Liver (tissue), 9 donors: ENCODE data around the gene TMEM186. TPM values are rescaled to one million over a fixed set of nuclear protein-coding genes. Genes with fewer than 3 reads are reported as not detected.

Source experiments
- DNase-seq: peaks from one replicate; pipeline ENCODE4 v3.0.0-alpha.2; 2017; ENCODE audit warnings: low spot score
- H3K27ac ChIP-seq, 2 donors: one replicate each; pipeline ENCODE4 v1.7.0; 2013; ENCODE audit warnings: inconsistent platforms in 2 of 2, low read length in 2 of 2, control low read depth in 1 of 2, low read depth in 1 of 2, mild to moderate bottlenecking in 1 of 2
- H3K27me3 ChIP-seq, 4 donors: one replicate each; pipeline versions ENCODE4 v1.6.1 to v1.7.0; 2013; ENCODE audit warnings: low read length in 3 of 4, inconsistent platforms in 1 of 4, mild to moderate bottlenecking in 1 of 4, moderate library complexity in 1 of 4; ENCODE audit not compliant: control insufficient read depth in 4 of 4, insufficient read depth in 4 of 4
- H3K36me3 ChIP-seq, 4 donors: one replicate each; pipeline versions ENCODE4 v1.6.1 to v1.7.0; 2013; ENCODE audit warnings: low read length in 3 of 4, mild to moderate bottlenecking in 3 of 4, low read depth in 1 of 4, moderate library complexity in 1 of 4; ENCODE audit not compliant: control insufficient read depth in 4 of 4, insufficient read depth in 3 of 4
- H3K4me1 ChIP-seq, 4 donors: one replicate each; pipeline versions ENCODE4 v1.6.1 to v1.7.0; 2013; ENCODE audit warnings: low read length in 3 of 4, mild to moderate bottlenecking in 3 of 4, moderate library complexity in 1 of 4; ENCODE audit not compliant: control insufficient read depth in 4 of 4, insufficient read depth in 4 of 4
- H3K4me3 ChIP-seq, 3 donors: one replicate each; pipeline versions ENCODE4 v1.6.1 to v1.7.0; 2013; ENCODE audit warnings: low read length in 3 of 3, control low read depth in 1 of 3, low read depth in 1 of 3, mild to moderate bottlenecking in 1 of 3
- H3K9ac ChIP-seq, 2 donors: one replicate each; pipeline ENCODE4 v1.7.0; 2013; ENCODE audit warnings: low read length in 2 of 2, mild to moderate bottlenecking in 2 of 2, moderate library complexity in 2 of 2, control low read depth in 1 of 2, low read depth in 1 of 2
- H3K9me3 ChIP-seq, 4 donors: one replicate each; pipeline versions ENCODE4 v1.6.1 to v1.7.0; 2013; ENCODE audit warnings: low read length in 3 of 4; ENCODE audit not compliant: control insufficient read depth in 4 of 4
- CTCF ChIP-seq: fragments of 150-350 bp; IDR thresholded peaks from 2 replicates; pipeline ENCODE4 v1.5.1; 2017; ENCODE audit warnings: improper control_type of control experiment, low read depth, low read length; ENCODE audit not compliant: missing input control
- EGR1 ChIP-seq, 2 donors: IDR thresholded peaks; 2 replicates each; pipeline ENCODE4 v1.6.1; 2016 to 2018; ENCODE audit warnings: antibody characterized with exemption in 2 of 2, low read depth in 2 of 2
- FOXA2 ChIP-seq: IDR thresholded peaks from 2 replicates; pipeline ENCODE4 v1.6.1; 2016; ENCODE audit warnings: antibody characterized with exemption
- GABPA ChIP-seq, 2 donors: IDR thresholded peaks in 1 of 2; conservative IDR thresholded peaks in 1 of 2; 2 replicates each; pipeline ENCODE4 v1.6.1; 2016; ENCODE audit warnings: antibody characterized with exemption in 2 of 2, mild to moderate bottlenecking in 1 of 2, moderate library complexity in 1 of 2
- HNF4A ChIP-seq, 2 donors: conservative IDR thresholded peaks; 2 replicates each; pipeline ENCODE4 v1.6.1; 2016; ENCODE audit warnings: antibody characterized with exemption in 2 of 2, mild to moderate bottlenecking in 2 of 2
- HNF4G ChIP-seq: IDR thresholded peaks from 2 replicates; pipeline ENCODE4 v1.6.1; 2016; ENCODE audit warnings: antibody characterized with exemption
- JUND ChIP-seq, 2 donors: IDR thresholded peaks; 2 replicates each; pipeline ENCODE4 v1.6.1; 2016; ENCODE audit warnings: antibody characterized with exemption in 2 of 2
- REST ChIP-seq: IDR thresholded peaks from 2 replicates; pipeline ENCODE4 v1.6.1; 2016; ENCODE audit warnings: antibody characterized with exemption, mild to moderate bottlenecking
- RXRA ChIP-seq, 2 donors: IDR thresholded peaks; 2 replicates each; pipeline ENCODE4 v1.6.1; 2017 to 2018; ENCODE audit warnings: antibody characterized with exemption in 2 of 2, mild to moderate bottlenecking in 1 of 2
- SP1 ChIP-seq: IDR thresholded peaks from 2 replicates; pipeline ENCODE4 v1.6.1; 2018; ENCODE audit warnings: antibody characterized with exemption, mild to moderate bottlenecking
- TAF1 ChIP-seq: conservative IDR thresholded peaks from 2 replicates; pipeline ENCODE4 v1.6.1; 2016; ENCODE audit warnings: antibody characterized with exemption, mild to moderate bottlenecking
- YY1 ChIP-seq: IDR thresholded peaks from 2 replicates; pipeline ENCODE4 v1.6.1; 2016; ENCODE audit warnings: antibody characterized with exemption, mild to moderate bottlenecking
- ZBTB33 ChIP-seq: IDR thresholded peaks from 2 replicates; pipeline ENCODE4 v1.6.1; 2016; ENCODE audit warnings: antibody characterized with exemption
- WGBS: extraction: QIAGEN DNeasy Blood & Tissue Kit; methylation state at CpG from one replicate; pipeline ENCODE4 v1.1.7; 2013; 5-methylcytosine and 5-hydroxymethylcytosine counted together
- polyA plus RNA-seq, 2 donors: library from polyadenylated mRNA; stranded (reverse) in 1 of 2; unstranded in 1 of 2; fragments of 200-250 nt in 1 of 2; fragments of >200 nt in 1 of 2; fragmentation: Nextera tagmentation in 1 of 2; extraction: Ambion mirVana in 1 of 2; gene quantifications; one replicate each; pipeline versions ENCODE4 v1.2.1 to v1.2.3, GENCODE V29; 2013 to 2015
- total RNA-seq, 2 donors: library from RNA; depleted of rRNA; stranded (reverse); fragments of >200 nt; gene quantifications; one replicate each; pipeline ENCODE4 v1.2.3, GENCODE V29; 2014
- TF ChIP-seq, protein P1 (sequence below): IDR thresholded peaks from 2 replicates; pipeline ENCODE4 v1.6.1; 2016; ENCODE audit warnings: antibody characterized with exemption
- donor health status: healthy.
- donor health status: healthy.
- donor health status: healthy.
- donor health status: healthy.
- donor health status: healthy.

TMEM186 gene
- total and polyA plus RNA-seq, 4 donors: 3.3 to 11.0 (median 7.1) TPM

DNA sequence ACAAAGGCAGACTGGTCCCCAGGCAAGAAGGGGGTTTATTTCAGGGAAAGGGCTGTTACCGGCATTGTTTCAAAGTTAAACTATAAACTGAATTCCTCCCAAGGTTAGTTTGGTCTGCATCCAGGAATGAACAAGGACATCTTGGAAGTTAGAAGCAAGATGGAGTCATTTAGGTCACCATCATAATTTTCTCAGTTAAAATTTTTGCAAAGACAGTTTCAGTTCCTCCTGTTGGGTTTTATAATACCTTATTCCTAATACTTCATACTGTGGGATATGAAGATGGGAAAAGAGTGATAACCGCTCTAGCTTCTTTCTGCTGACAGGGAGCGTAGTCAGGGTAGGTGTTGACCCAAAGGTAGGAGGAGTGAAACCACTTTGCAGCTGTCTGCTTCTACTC is 25.0 kb upstream of the TMEM186 start (continued):
- TF ChIP-seq ZBTB33 (no peak), GABPA (IDR thresholded peaks at IDR 0.05 in 1 of 2, conservative IDR thresholded peaks at IDR 0.05 in 1 of 2) (no peak), FOXA2 (no peak)

DNA sequence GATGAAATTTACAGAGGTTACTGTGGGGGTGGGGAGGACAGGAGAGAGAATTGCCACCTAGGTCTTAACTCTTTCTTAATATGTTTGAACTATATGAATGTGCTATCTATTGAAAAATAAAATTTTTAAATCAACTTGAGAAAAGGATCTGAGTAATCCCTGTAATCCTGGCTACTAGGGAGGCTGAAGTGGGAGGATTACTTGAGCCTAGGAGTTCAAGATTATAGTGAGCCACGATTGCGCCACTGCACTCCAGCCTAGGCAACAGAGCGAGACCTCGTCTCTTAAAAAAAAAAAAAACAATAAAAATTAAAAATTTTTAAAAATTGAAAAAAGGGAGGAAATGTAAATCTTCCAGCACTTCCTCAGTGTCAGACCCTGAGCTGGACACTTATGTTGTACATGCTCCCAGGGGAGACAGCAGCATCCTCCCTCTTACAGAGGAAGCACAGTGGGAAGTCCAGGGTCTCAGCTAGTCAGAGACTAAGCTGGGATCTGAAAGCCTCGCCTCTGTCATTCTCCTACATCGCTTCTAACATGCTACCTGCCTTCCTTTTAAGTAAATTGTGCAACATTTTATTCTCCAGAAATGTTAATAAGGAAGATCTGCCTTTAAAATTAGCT is 22.1 kb upstream of the TMEM186 start:
- H3K36me3 ChIP-seq: peaks cover 21 to 48% (median 23%) of the 10 kb centered on the region in 4 donors
- peaks cover 0 to 3% (median 0%) of the 10 kb centered on the region in 4 donors for H3K4me1 ChIP-seq
- H3K27me3 ChIP-seq: no peaks in the 10 kb centered on the region
- no peak overlapping the region for H3K4me3 ChIP-seq
- no peak overlapping the region for H3K27ac ChIP-seq
- TF ChIP-seq HNF4G (no peak), YY1 (no peak), EGR1 (IDR thresholded peaks at IDR 0.05; ENCODE audit: low read depth in 2 of 2) (no peak), JUND (IDR thresholded peaks at IDR 0.05) (no peak), CTCF (no peak), REST (no peak), TAF1 (no peak), RXRA (IDR thresholded peaks at IDR 0.05) (no peak), SP1 (no peak), ZBTB33 (no peak), FOXA2 (no peak), HNF4A (conservative IDR thresholded peaks at IDR 0.05) (no peak)
- TF ChIP-seq, protein P1, sequence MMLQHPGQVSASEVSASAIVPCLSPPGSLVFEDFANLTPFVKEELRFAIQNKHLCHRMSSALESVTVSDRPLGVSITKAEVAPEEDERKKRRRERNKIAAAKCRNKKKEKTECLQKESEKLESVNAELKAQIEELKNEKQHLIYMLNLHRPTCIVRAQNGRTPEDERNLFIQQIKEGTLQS: no peak
- DNase-seq: no peak
- WGBS: 90% methylated on average over 6 of the region's 6 CpGs
- H3K9me3 ChIP-seq: no peaks in the 10 kb centered on the region
- H3K9ac ChIP-seq: no peak overlapping the region
